GM19240 (cell line): ENCODE measurements around the gene ZNF462.

ENCODE experiments used
- DNase-seq: peaks from one replicate; pipeline ENCODE4 v3.0.0; 2011; ENCODE audit warnings: low spot score; ENCODE audit not compliant: insufficient read length

ZNF462 gene

GRCh38 chr9:106928350-106928749, 65.4 kb downstream of the ZNF462 start:
- DNase-seq: no peak

GRCh38 chr9:106929471-106930177, 66.7 kb downstream of the ZNF462 start:
- no peak for DNase-seq

GRCh38 chr9:106930477-106930876, 67.5 kb downstream of the ZNF462 start:
- DNase-seq: no peak

- no peak for DNase-seq
Measured at GRCh38 chr9:106931466-106931865, 68.5 kb downstream of the ZNF462 start.

- DNase-seq: no peak
Measured at GRCh38 chr9:106932178-106932577, 69.2 kb downstream of the ZNF462 start.

- no peak for DNase-seq
Measured at GRCh38 chr9:106932675-106933074, 69.7 kb downstream of the ZNF462 start.

GRCh38 chr9:106933470-106933869, 70.5 kb downstream of the ZNF462 start:
- no peak for DNase-seq

GRCh38 chr9:106934442-106935238, 71.7 kb downstream of the ZNF462 start:
- DNase-seq: no peak

GRCh38 chr9:106936680-106937079, 73.7 kb downstream of the ZNF462 start:
- no peak for DNase-seq

GRCh38 chr9:106941916-106942315, 79.0 kb downstream of the ZNF462 start:
- DNase-seq: no peak

- DNase-seq: no peak
Measured at GRCh38 chr9:106945727-106946660, 83.0 kb downstream of the ZNF462 start.

- DNase-seq: no peak
Measured at GRCh38 chr9:106947106-106947900, 84.3 kb downstream of the ZNF462 start.

GRCh38 chr9:106953174-106953573, 90.2 kb downstream of the ZNF462 start:
- no peak for DNase-seq

GRCh38 chr9:106954558-106954957, 91.6 kb downstream of the ZNF462 start:
- no peak for DNase-seq

- DNase-seq: no peak
Measured at GRCh38 chr9:106954974-106955850, 92.2 kb downstream of the ZNF462 start.

GRCh38 chr9:106956971-106957370, 94.0 kb downstream of the ZNF462 start:
- no peak for DNase-seq

GRCh38 chr9:106958955-106959657, 96.1 kb downstream of the ZNF462 start:
- DNase-seq: no peak

- DNase-seq: no peak
Measured at GRCh38 chr9:106960258-106960657, 97.3 kb downstream of the ZNF462 start.

GRCh38 chr9:106961623-106962022, 98.7 kb downstream of the ZNF462 start:
- no peak for DNase-seq
